Dedifferentiated amniotic fluid mesenchymal stem cell (primary cell): Measurements from ENCODE around the gene GPR160.

ENCODE experiments used
- DNase-seq: peaks from one replicate; pipeline ENCODE4 v3.0.0-alpha.2; 2016; ENCODE audit errors: extremely low spot score

GPR160 gene

GRCh38 chr3:170027233-170028102 is 10.3 kb upstream of the GPR160 start:
- DNase-seq = no peak

- no peak for DNase-seq
These were observed 4.3 kb upstream of the GPR160 start for GRCh38 chr3:170033489-170033888.

GRCh38 chr3:170038434-170039110 is 777 bp downstream of the GPR160 start:
- no peak for DNase-seq

GRCh38 chr3:170040418-170040817 is 2.6 kb downstream of the GPR160 start:
- no peak for DNase-seq

- no peak for DNase-seq
These were observed 5.7 kb downstream of the GPR160 start for GRCh38 chr3:170043506-170043905.

- DNase-seq = no peak
These were observed 6.5 kb downstream of the GPR160 start for GRCh38 chr3:170044271-170044670.

GRCh38 chr3:170044795-170045244 is 7.0 kb downstream of the GPR160 start:
- no peak for DNase-seq

GRCh38 chr3:170046269-170047132 is 8.7 kb downstream of the GPR160 start:
- no peak for DNase-seq

GRCh38 chr3:170047133-170047404 is 9.3 kb downstream of the GPR160 start:
- no peak for DNase-seq

- DNase-seq = no peak
These were observed 11.6 kb downstream of the GPR160 start for GRCh38 chr3:170049146-170050000.

GRCh38 chr3:170050753-170051152 is 13.0 kb downstream of the GPR160 start:
- DNase-seq = no peak

- DNase-seq = no peak
These were observed 14.6 kb downstream of the GPR160 start for GRCh38 chr3:170052398-170052797.

- DNase-seq = no peak
These were observed 16.4 kb downstream of the GPR160 start for GRCh38 chr3:170054204-170054603.

GRCh38 chr3:170055209-170055608 is 17.4 kb downstream of the GPR160 start:
- DNase-seq = no peak

GRCh38 chr3:170056710-170057454 is 19.1 kb downstream of the GPR160 start:
- DNase-seq = no peak

- DNase-seq = no peak
These were observed 19.8 kb downstream of the GPR160 start for GRCh38 chr3:170057550-170057949.

- no peak for DNase-seq
These were observed 20.3 kb downstream of the GPR160 start for GRCh38 chr3:170058127-170058526.

GRCh38 chr3:170059447-170059846 is 21.7 kb downstream of the GPR160 start:
- DNase-seq = no peak

GRCh38 chr3:170062068-170062467 is 24.3 kb downstream of the GPR160 start:
- DNase-seq = no peak

- no peak for DNase-seq
These were observed 25.0 kb downstream of the GPR160 start for GRCh38 chr3:170062769-170063168.

- DNase-seq = no peak
These were observed 25.9 kb downstream of the GPR160 start for GRCh38 chr3:170063691-170064090.
